GM12892 (cell line): ENCODE results near the gene KDM5A.

Experiments used
- POLR2A ChIP-seq: IDR thresholded peaks from 2 replicates; pipeline ENCODE4 v1.6.1; 2011; ENCODE audit warnings: low read depth, low read length, control low read depth
- POLR2AphosphoS5 ChIP-seq: IDR thresholded peaks from 2 replicates; pipeline ENCODE4 v1.6.1; 2011; ENCODE audit warnings: low read depth, low read length, control low read depth

- TF ChIP-seq POLR2A, result no peak
- no peak for TF ChIP-seq POLR2AphosphoS5
Observed at GRCh38 chr12:254039-254438, 135.1 kb downstream of the KDM5A start.
